HepG2 (cell line): ENCODE results near the gene CRIP1. TPM values are rescaled to one million over a fixed set of nuclear protein-coding genes. Genes with fewer than 3 reads are reported as not detected.
A peak's percentile ranks its signal among the peaks of the same experiment; 100 is the strongest.

ENCODE experiments used
- ATRX ChIP-seq: sonication (generic); formaldehyde crosslinking; IDR thresholded peaks from 2 replicates; pipeline ENCODE4 v1.4.0; 2020; ENCODE audit warnings: missing genetic modification reagents, borderline replicate concordance
- FOXK1 ChIP-seq: sonication (generic); formaldehyde crosslinking; IDR thresholded peaks from 2 replicates; pipeline ENCODE4 v1.4.0; 2020; ENCODE audit warnings: low read depth, missing genetic modification reagents, borderline replicate concordance
- GATAD2A ChIP-seq: IDR thresholded peaks from 2 replicates; pipeline ENCODE4 v1.6.1; 2016
- KAT7 ChIP-seq: IDR thresholded peaks from 2 replicates; pipeline ENCODE4 v1.6.1; 2018; ENCODE audit warnings: borderline replicate concordance, missing compliant biosample characterization
- KLF9 ChIP-seq: IDR thresholded peaks from 2 replicates; pipeline ENCODE4 v1.6.1; 2016; ENCODE audit warnings: low read depth
- MBD4 ChIP-seq: IDR thresholded peaks from 2 replicates; pipeline ENCODE4 v1.6.1; 2012; ENCODE audit warnings: low read length, inconsistent platforms, borderline replicate concordance
- NFE2L1 ChIP-seq: sonication (generic); formaldehyde crosslinking; IDR thresholded peaks from 2 replicates; pipeline ENCODE4 v1.4.0; 2020; ENCODE audit warnings: missing genetic modification reagents, mild to moderate bottlenecking, borderline replicate concordance
- NR2F2 ChIP-seq: IDR thresholded peaks from 2 replicates; pipeline ENCODE4 v1.6.1; 2012; ENCODE audit warnings: low read depth, inconsistent platforms, borderline replicate concordance
- PAWR ChIP-seq: sonication (generic); formaldehyde crosslinking; IDR thresholded peaks from 2 replicates; pipeline ENCODE4 v1.4.0; 2020; ENCODE audit warnings: missing genetic modification reagents, mild to moderate bottlenecking, borderline replicate concordance
- RBM22 ChIP-seq: fragments of 200-400 bp; formaldehyde crosslinking; optimal IDR thresholded peaks from 2 replicates; pipeline ENCODE3; 2017; ENCODE audit warnings: mild to moderate bottlenecking, low read length, moderate library complexity
- ZC3H13 ChIP-seq: sonication (generic); formaldehyde crosslinking; IDR thresholded peaks from 2 replicates; pipeline ENCODE4 v1.8.1; 2023; ENCODE audit warnings: mild to moderate bottlenecking, missing genetic modification reagents, moderate library complexity
- ZNF12 ChIP-seq: sonication (generic); formaldehyde crosslinking; IDR thresholded peaks from 2 replicates; pipeline ENCODE4 v1.5.0; 2020; ENCODE audit warnings: missing genetic modification reagents
- ZNF136 ChIP-seq: sonication (generic); formaldehyde crosslinking; IDR thresholded peaks from 2 replicates; pipeline ENCODE4 v1.8.1; 2022; ENCODE audit warnings: low read depth, mild to moderate bottlenecking, moderate library complexity, missing genetic modification reagents
- ZNF274 ChIP-seq: sonication (generic); formaldehyde crosslinking; IDR thresholded peaks from 2 replicates; pipeline ENCODE4 v1.5.1; 2020; ENCODE audit warnings: mild to moderate bottlenecking, missing genetic modification reagents
- ZNF280B ChIP-seq: sonication (generic); formaldehyde crosslinking; IDR thresholded peaks from 2 replicates; pipeline ENCODE4 v1.5.0; 2020; ENCODE audit warnings: missing genetic modification reagents, mild to moderate bottlenecking, borderline replicate concordance
- ZNF34 ChIP-seq: sonication (generic); formaldehyde crosslinking; IDR thresholded peaks from 2 replicates; pipeline ENCODE4 v1.4.0; 2020; ENCODE audit warnings: mild to moderate bottlenecking, missing genetic modification reagents, borderline replicate concordance
- ZNF350 ChIP-seq: sonication (generic); formaldehyde crosslinking; IDR thresholded peaks from 2 replicates; pipeline ENCODE4 v1.4.0; 2020; ENCODE audit warnings: mild to moderate bottlenecking, low read depth, missing genetic modification reagents, borderline replicate concordance
- ZNF484 ChIP-seq: sonication (generic); formaldehyde crosslinking; IDR thresholded peaks from 2 replicates; pipeline ENCODE4 v1.5.1; 2020; ENCODE audit warnings: mild to moderate bottlenecking, low read depth, missing genetic modification reagents, borderline replicate concordance
- ZNF761 ChIP-seq: sonication (generic); formaldehyde crosslinking; conservative IDR thresholded peaks from 2 replicates; pipeline ENCODE4 v1.4.0; 2020; ENCODE audit warnings: mild to moderate bottlenecking, missing genetic modification reagents
- ZNF780A ChIP-seq: sonication (generic); formaldehyde crosslinking; IDR thresholded peaks from 2 replicates; pipeline ENCODE4 v1.8.0; 2022; ENCODE audit warnings: mild to moderate bottlenecking, missing genetic modification reagents, moderate library complexity
- ZNF782 ChIP-seq: sonication (generic); formaldehyde crosslinking; IDR thresholded peaks from 2 replicates; pipeline ENCODE4 v1.4.0; 2020; ENCODE audit warnings: missing genetic modification reagents, mild to moderate bottlenecking, borderline replicate concordance
- ZNF839 ChIP-seq: sonication (generic); formaldehyde crosslinking; IDR thresholded peaks from 2 replicates; pipeline ENCODE4 v1.4.0; 2020; ENCODE audit warnings: missing genetic modification reagents, mild to moderate bottlenecking, borderline replicate concordance
- ZSCAN25 ChIP-seq: sonication (generic); formaldehyde crosslinking; IDR thresholded peaks from 2 replicates; pipeline ENCODE4 v1.8.0; 2022; ENCODE audit warnings: mild to moderate bottlenecking, missing genetic modification reagents
- polyA plus RNA-seq, 8 experiments: library from polyadenylated mRNA; depleted of rRNA in 3 of 8; stranded (reverse) in 7 of 8; unstranded in 1 of 8; fragments of >200 nt; fragmentation: Illumina TruSeq in 4 of 8; extraction: Trizol in 4 of 8; gene quantifications; 2 replicates each; pipeline versions ENCODE4 v1.2.1 to v1.2.3, GENCODE V29; 2011 to 2016; ENCODE audit warnings: low read depth in 4 of 8, missing spikeins in 1 of 8, mixed read lengths in 1 of 8; ENCODE audit not compliant: insufficient read depth in 1 of 8
- total RNA-seq, 5 experiments: library from RNA; depleted of rRNA; stranded (reverse); fragments of >200 nt; fragmentation: Illumina TruSeq; extraction: Trizol; gene quantifications; 2 replicates each; pipeline ENCODE4 v1.2.3, GENCODE V29; 2016; ENCODE audit warnings: low read depth in 1 of 5
- TF ChIP-seq, protein P1 (sequence below): sonication (generic); formaldehyde crosslinking; IDR thresholded peaks from 2 replicates; pipeline ENCODE4 v1.5.0; 2020; ENCODE audit warnings: missing genetic modification reagents, mild to moderate bottlenecking, borderline replicate concordance
- TF ChIP-seq, protein P2 (sequence below): sonication (generic); formaldehyde crosslinking; IDR thresholded peaks from 2 replicates; pipeline ENCODE4 v1.5.1; 2020; ENCODE audit warnings: missing genetic modification reagents, mild to moderate bottlenecking, borderline replicate concordance
- TF ChIP-seq, protein P3 (sequence below): sonication (generic); formaldehyde crosslinking; conservative IDR thresholded peaks from 2 replicates; pipeline ENCODE4 v1.4.0; 2020; ENCODE audit warnings: missing genetic modification reagents

The CRIP1 gene
- total and polyA plus RNA-seq, 2 of the 13 experiments (the other 11 are each of a cell fraction or from before 2014, with no cell fraction given), result 53.9 to 59.5 TPM

GRCh38 chr14:105490572-105491365 lies 4.1 kb downstream of the CRIP1 start, which contains the start of gene TEDC1 (continued):
- peak; percentile 100 for TF ChIP-seq ZC3H13
- TF ChIP-seq KLF9 (CRISPR knock-in tag), result no peak
- TF ChIP-seq NR2F2, result peak; percentile 55; the same call in 1 of the 2 replicates
- TF ChIP-seq, protein P1, sequence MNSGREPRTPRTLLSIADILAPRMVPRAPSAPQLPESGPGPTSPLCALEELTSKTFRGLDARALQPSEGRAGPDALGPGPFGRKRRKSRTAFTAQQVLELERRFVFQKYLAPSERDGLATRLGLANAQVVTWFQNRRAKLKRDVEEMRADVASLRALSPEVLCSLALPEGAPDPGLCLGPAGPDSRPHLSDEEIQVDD (CRISPR knock-in tag), result 0 out of 2 replicates have a peak, but pooled peaks have one; percentile 2
- peak; percentile 22; the same call in 1 of the 2 replicates for TF ChIP-seq ZNF280B (CRISPR knock-in tag)
- TF ChIP-seq ZNF350 (CRISPR knock-in tag), result peak; percentile 75
- no peak for TF ChIP-seq PAWR (CRISPR knock-in tag)
- peak; percentile 77 for TF ChIP-seq RBM22
- TF ChIP-seq NFE2L1 (CRISPR knock-in tag), result no peak
- 0 out of 2 replicates have a peak, but pooled peaks have one; percentile 65 for TF ChIP-seq ZNF274 (CRISPR knock-in tag)
- TF ChIP-seq, protein P2, sequence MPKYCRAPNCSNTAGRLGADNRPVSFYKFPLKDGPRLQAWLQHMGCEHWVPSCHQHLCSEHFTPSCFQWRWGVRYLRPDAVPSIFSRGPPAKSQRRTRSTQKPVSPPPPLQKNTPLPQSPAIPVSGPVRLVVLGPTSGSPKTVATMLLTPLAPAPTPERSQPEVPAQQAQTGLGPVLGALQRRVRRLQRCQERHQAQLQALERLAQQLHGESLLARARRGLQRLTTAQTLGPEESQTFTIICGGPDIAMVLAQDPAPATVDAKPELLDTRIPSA (CRISPR knock-in tag), result no peak
- no peak for TF ChIP-seq ATRX (CRISPR knock-in tag)
- peak; percentile 36; the same call in 1 of the 2 replicates for TF ChIP-seq ZNF136 (CRISPR knock-in tag)
- TF ChIP-seq GATAD2A (CRISPR knock-in tag), result no peak
- TF ChIP-seq FOXK1 (CRISPR knock-in tag), result peak; percentile 95
- 0 out of 2 replicates have a peak, but pooled peaks have one; percentile 72 for TF ChIP-seq ZNF34
- TF ChIP-seq ZNF780A (CRISPR knock-in tag), result no peak
- no peak for TF ChIP-seq ZNF484 (CRISPR knock-in tag)
- peak; percentile 51; the same call in 1 of the 2 replicates for TF ChIP-seq KAT7
- TF ChIP-seq MBD4, result no peak
- no peak for TF ChIP-seq ZNF839
- TF ChIP-seq, protein P3, sequence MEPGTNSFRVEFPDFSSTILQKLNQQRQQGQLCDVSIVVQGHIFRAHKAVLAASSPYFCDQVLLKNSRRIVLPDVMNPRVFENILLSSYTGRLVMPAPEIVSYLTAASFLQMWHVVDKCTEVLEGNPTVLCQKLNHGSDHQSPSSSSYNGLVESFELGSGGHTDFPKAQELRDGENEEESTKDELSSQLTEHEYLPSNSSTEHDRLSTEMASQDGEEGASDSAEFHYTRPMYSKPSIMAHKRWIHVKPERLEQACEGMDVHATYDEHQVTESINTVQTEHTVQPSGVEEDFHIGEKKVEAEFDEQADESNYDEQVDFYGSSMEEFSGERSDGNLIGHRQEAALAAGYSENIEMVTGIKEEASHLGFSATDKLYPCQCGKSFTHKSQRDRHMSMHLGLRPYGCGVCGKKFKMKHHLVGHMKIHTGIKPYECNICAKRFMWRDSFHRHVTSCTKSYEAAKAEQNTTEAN (CRISPR knock-in tag), result peak; percentile 64
- no peak; the same call in 1 of the 2 replicates for TF ChIP-seq ZNF782 (CRISPR knock-in tag)
- no peak for TF ChIP-seq ZNF12 (CRISPR knock-in tag)
- TF ChIP-seq ZSCAN25 (CRISPR knock-in tag), result peak; percentile 64; the same call in 1 of the 2 replicates
- TF ChIP-seq ZNF761 (CRISPR knock-in tag), result no peak
